T-helper 2 cell treated with Interferon-gamma antibody and Interleukin-4, amounts not matched to agents 100 ng/mL and 5 ng/mL, for 36 hours (primary cell): ENCODE data around the gene RANBP1. TPM values are rescaled to one million over a fixed set of nuclear protein-coding genes. Genes with fewer than 3 reads are reported as not detected.

Experiments
- intact Hi-C: fragments of 100-400 bp; cut with micrococcal nuclease; formaldehyde crosslinking; loops from one replicate; pipeline ENCODE4 v1.15.1; 2023
- total RNA-seq: library from RNA; stranded (reverse); gene quantifications from 2 replicates; pipeline ENCODE4 v1.2.3, GENCODE V29; 2022

Gene RANBP1
- total RNA-seq, 1 donor from 2014 or later: 295 TPM

DNA sequence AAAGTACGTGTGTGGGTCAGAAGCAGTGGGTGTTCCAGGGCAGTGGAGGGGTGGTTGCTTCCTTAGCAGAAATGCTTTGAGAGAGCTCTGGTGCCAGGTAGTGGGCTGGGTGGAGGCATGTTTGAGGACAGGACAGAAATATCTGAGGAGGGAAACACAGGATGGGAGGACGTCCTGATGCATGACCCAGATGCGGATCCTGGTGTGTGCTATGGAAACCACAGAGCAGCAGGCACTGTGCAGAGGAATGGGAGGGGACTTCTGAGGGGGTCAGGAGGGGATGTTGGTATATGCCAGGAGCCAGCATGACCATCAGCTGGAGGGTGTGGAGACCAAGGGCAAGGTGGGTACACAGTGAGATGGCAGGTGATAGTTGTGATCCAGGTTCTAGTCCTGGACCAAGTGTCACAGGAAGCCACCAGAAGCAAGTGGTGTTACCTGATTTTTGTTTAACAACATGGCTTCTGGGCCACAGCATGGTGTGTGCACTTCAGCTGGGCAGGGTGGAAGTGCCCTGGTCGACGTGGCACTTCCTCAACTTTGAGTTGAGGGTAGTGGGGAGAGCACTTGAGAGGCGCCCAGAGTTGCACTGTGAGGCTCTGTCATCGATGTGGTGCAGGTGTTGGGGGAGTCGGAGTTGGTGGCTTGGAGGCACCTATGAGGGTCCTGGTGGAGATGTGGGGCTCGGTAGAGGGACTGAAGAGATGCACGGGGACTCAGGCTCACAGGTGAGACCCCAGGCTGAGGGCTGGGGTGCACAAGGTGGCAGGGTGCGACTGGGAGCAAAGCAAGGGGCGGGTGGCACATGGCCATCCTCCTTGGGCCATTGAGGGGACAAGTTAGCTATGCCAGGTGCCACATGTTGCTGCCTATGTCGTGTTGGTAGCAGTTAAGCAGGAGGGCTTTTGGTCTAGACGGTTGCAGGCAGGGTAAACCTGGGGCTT is 28.3 kb upstream of the RANBP1 start:
- intact Hi-C loops: no loop called here

DNA sequence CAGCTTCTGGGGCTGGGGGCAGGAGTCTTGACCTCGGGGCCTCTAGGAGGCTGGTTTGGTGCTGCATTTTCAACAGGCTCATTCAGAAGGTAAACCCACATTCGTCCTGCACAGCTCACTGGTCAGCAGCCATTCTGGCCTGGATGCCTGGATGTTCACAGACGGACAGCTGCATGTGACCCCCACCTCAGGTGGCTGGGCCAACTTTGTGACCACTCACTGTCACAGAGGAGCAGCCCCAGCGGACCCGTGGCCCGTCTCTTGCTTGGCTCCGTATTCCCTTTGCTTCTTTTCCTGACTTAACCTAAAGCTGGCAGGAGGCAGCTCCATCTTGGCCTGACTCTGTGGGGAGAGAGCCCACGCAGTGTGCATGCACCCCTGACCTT is 27.6 kb upstream of the RANBP1 start:
- intact Hi-C loops: no loop called here

DNA sequence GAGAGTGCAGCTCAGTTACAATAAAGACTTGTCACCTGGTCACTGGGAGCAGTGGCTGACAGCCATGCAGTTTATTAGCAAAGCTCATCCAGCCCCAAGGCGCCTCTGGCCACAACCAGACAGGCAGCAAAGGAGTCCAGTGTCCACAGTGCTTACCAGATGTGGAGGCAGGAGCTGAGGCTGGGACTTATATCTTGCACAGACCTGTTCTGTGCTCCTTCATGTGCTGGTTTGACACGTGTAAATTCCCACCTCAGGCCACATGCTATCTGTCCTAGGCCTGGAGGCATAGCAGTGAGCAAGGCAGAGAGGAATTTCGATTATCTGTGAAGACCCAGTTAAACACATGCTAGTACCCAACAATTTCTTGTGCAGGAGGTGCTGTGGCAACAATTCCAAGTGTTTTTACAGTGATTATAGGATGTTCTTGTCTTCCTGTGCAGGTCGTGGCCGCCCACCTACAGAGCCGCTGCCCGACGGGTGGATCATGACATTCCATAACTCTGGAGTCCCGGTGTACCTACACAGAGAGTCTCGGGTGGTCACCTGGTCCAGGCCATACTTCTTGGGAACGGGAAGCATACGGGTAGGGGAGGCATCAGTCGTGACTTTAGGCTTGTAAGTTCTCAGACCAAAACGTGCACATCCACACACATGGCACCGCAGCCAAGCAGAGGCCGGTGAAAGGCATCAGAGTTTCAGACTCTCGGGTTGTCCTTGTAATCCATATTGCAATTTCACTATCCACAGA is 26.5 kb upstream of the RANBP1 start:
- intact Hi-C loops: no loop called here

- intact Hi-C loops: no loop called here
These were observed 25.8 kb upstream of the RANBP1 start for GRCh38 chr22:20089977-20090729.

DNA sequence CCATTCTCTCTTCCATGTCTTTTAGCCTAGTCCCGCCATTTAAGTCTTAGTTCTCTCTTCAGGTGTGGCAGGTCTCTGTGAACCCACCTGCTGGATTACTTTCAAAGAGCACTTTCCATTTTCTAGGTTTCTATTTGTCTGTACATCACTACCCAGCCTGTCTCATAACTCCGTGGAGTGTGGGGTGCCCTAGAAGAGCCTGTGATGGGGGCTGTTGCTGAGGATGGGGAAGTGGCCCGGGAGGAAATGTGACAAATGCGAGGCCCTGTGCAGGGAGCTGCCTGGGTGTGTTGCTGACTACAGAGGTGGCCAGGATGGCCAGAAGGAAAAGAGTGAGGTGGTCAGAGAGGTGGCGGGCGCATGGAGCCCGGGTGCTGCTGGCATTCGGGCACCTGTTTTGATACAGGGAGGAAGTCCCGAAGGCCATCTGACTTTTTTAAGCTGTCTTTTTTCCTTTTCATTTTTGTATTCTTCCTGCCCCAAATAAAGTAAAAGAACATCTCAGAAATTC is 25.1 kb upstream of the RANBP1 start:
- intact Hi-C loops: no loop called here

- intact Hi-C loops: no loop called here
These were observed 24.0 kb upstream of the RANBP1 start for GRCh38 chr22:20091690-20092476.

GRCh38 chr22:20092477-20092854 is 23.4 kb upstream of the RANBP1 start:
- intact Hi-C loops: no loop called here

DNA sequence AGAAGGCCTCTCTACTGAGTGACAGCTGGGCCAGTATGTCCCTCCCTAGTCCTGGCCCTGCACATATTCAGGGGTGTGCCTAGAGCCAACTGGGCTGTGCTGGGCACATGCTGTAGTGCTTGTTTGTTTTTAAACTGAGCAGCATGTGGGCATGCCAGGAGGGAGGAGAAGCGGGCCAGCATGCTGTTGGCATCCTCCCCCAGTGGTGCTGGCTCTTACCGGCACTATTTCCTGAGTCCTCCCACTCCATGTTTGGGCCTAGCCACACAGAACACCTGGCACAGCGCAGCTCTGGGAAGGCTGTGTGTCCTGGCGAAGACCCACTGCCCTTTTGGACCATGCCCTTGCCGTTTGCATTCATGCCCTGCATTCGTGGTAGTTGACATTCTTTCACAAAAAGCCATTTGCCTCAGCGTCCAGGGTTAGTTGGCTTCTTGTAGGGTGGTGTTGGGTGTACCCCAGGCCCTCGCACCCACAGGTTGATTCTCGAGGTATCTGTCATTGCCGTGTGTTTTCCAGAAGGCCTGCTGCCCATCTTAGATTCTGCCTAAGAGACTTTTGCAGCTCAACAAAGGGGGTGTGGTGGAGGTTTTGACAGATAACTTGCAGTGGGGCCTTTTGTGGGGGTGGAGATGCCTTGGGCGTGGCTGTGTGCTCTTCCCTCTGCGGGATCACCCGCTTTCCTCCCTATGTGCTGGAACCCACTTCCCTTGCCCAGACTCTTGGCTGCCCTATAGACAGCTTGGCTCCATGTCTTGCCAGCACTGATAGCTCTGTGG is 22.3 kb upstream of the RANBP1 start:
- intact Hi-C loops: no loop called here

GRCh38 chr22:20094197-20094807 is 21.6 kb upstream of the RANBP1 start:
- intact Hi-C loops: no loop called here

DNA sequence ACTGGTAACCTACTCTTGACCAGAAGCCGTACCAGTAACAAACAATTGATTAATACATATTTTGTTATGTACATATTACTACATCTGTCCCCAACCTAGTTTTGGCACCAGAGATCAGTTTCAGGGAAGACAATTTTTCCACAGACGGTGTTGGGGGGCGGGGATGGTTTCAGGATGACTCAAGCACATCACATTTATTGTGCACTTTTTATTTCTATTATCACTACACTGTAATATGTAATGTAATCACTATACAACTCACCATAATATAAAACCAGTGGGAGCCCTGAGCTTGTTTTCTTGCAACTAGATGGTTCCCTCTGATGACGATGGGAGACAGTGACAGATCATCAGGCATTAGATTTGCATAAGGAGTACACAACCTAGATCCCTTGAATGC is 20.4 kb upstream of the RANBP1 start:
- intact Hi-C loops: no loop called here

GRCh38 chr22:20096574-20097420 is 19.1 kb upstream of the RANBP1 start:
- intact Hi-C loops: no loop called here

GRCh38 chr22:20099099-20099711 is 16.7 kb upstream of the RANBP1 start:
- intact Hi-C loops: no loop called here

GRCh38 chr22:20101638-20102037 is 14.3 kb upstream of the RANBP1 start:
- intact Hi-C loops: no loop called here

DNA sequence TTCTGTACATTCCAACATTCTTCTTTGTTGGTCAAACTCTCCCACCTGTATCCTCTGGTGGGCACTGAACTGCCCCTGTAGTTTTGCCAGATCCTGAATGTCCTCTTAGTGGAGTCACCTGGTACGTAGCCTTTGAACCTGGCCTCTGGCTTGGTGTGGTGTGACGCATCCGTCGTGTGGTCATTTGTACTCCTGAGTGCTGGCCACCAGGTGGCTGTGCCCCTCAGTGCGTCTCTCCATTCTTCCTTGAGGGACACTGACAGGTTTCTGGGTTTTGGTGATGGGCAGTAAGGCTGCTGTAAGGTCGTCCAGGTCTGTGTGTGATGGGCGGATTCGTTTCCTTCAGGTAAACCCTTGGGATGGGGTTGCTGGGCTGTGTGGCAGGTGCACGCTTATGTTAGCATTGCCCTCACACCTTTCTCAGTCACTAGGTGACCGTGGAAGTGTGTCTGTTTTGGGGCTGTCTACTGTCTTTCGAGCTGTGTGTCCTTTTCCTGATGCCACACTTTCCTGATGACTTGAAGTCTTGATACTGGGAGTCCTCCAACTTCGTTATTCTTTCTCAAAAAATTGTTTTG is 13.6 kb upstream of the RANBP1 start:
- intact Hi-C loops: no loop called here

- intact Hi-C loops: no loop called here
These were observed 10.3 kb upstream of the RANBP1 start for GRCh38 chr22:20105456-20106204.

DNA sequence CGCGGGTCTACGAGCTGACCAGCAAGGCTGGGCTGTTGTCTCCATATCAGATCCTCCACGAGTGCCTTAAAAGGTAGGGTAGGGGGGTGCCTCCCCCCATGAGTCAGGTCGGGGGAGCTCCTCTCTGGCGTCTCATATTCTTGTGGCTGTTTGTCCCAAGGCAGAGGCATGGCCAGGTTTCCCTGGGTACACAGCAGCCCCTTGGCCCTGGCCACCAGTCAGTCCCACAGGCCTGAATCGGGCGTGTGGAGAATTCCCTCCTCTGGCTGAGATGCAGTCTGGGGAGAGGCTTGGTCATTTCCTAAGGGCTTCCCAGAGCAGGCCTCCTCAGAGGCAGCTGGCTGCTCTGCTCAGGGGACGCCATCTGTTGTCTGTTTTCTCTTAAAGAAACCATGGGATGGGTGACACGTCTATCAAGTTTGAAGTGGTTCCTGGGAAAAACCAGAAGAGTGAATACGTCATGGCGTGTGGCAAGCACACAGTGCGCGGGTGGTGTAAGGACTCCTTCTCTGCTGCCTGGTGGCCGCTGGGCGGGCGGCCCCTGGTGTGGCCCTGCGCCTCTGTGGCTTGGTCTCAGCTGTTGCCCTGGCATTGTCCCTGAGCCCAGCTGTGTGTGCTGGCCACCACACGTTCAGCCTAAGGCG is 9.6 kb upstream of the RANBP1 start:
- intact Hi-C loops: no loop called here

DNA sequence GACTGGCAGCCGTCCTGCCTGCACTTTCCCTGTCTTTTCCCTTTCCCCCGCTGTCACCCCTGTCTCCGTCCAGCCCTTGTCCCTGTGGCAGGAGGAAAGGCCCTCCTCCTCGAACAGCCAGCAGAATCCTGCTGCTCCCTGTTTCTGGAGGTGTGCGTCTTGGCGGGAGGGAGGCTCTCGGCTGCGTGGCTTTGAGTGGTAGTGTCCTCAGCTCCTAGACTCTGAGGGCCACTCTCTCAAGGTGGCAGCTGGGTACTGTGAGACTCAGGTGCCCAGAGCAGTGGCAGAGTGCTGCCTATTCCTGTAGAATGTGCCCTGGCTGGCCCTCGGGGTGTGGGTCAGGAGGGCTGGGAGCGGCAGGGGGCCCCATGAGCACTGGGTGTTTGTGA is 9.1 kb upstream of the RANBP1 start:
- intact Hi-C loops: no loop called here
